ENCODE measurements around the gene TUBAL3.

DNA sequence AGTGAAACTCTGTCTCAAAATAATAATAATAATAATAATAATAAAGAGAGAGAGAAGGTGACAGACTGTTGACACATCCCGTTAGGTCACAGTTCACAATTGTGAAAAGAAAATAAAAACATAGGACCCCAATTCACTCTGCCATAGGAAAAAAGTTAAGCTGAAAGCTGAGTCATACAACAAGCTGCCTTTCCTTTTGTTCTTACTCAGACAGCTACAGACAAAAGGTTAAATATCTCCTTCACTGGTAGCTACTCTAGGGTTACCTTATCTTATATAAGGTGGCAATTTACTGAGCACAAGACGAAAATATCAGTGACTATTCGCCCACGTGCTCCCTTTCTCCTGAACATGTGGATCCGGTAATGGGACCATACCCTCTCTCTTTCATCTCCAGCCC is 17.5 kb downstream of the TUBAL3 start:
- no peak for TF ChIP-seq CTCF (IDR thresholded peaks at IDR 0.05)
- TF ChIP-seq ZFX (IDR thresholded peaks at IDR 0.05; ENCODE audit: borderline replicate concordance) = no peak

All from 22Rv1 (cell line).